Coronary artery (tissue), 2 donors: ENCODE data around the gene GRIPAP1.

Experiments
- DNase-seq: peaks from one replicate; pipeline ENCODE4 v3.0.0-alpha.2; 2017; ENCODE audit warnings: low spot score
- H3K27ac ChIP-seq, 2 donors: fragments of 200-600 bp; sonication (generic); one replicate each; pipeline ENCODE4 v1.5.1; 2016 to 2019
- H3K4me3 ChIP-seq: fragments of 200-600 bp; sonication (generic); 2 replicates; pipeline ENCODE4 v1.5.1; 2016; ENCODE audit warnings: mild to moderate bottlenecking, moderate library complexity
- TF ChIP-seq, protein P1 (sequence below): fragments of 200-600 bp; sonication (generic); IDR thresholded peaks from one replicate; pipeline ENCODE4 v1.5.1; 2019; ENCODE audit warnings: antibody characterized with exemption

Gene GRIPAP1

DNA sequence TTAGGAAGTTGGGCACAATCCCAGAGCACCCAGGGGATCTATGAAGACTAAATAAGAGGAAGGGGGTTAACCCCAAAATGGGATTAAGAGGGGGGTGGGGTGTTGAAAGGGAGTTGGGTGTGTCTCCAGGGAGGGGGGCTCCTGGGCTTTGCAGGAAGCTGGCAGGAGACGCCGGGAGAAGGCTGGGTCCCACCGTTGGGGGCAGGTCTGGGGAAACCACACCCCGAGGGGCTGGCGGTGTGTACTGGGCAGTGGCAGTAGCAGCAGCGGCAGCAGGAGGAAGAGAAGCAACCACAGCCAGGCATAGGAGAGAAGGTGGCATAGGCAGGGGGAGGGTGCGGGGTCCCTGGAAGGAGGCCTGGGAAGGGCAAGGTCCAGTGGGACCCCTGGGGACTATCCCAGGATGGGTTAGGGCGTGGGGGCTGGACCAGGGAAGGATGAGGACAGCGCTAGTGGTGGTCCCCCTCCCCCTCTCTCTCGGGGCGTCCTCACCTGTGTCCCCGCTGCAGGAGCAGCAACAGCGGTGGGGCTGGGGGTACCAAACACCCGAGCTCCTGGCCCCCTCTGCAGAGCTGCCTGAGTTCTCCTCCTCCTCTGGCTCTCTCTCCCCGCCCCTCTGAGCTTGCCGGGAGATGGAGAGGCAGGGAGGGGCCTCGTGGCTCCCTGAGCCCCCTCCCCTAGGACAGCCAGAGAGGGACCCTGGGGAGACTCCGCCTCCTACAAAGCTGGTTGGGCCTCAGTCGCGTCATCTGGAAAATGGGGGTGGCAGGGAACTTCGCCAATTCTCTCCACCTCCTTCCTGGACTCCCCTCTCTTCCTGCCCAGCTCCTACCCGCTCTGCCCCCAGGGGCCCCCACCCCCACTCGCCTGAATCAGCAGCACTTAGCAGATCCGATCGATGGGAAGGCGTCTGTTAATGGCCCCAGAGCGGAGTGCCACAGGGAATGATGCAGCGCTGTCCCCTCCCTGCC lies 30.5 kb downstream of the GRIPAP1 start, which contains the start of gene KCND1:
Gene KCND1 (minus strand): TSS at position 596 of the 971 bp plus-strand sequence. CDS start 1,573 bp downstream, outside the sequence.
- no peak for DNase-seq
- H3K4me3 ChIP-seq = peak within 1 kb of the TSS; percentile 70
- TF ChIP-seq, protein P1, sequence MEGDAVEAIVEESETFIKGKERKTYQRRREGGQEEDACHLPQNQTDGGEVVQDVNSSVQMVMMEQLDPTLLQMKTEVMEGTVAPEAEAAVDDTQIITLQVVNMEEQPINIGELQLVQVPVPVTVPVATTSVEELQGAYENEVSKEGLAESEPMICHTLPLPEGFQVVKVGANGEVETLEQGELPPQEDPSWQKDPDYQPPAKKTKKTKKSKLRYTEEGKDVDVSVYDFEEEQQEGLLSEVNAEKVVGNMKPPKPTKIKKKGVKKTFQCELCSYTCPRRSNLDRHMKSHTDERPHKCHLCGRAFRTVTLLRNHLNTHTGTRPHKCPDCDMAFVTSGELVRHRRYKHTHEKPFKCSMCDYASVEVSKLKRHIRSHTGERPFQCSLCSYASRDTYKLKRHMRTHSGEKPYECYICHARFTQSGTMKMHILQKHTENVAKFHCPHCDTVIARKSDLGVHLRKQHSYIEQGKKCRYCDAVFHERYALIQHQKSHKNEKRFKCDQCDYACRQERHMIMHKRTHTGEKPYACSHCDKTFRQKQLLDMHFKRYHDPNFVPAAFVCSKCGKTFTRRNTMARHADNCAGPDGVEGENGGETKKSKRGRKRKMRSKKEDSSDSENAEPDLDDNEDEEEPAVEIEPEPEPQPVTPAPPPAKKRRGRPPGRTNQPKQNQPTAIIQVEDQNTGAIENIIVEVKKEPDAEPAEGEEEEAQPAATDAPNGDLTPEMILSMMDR = no peak
- peak within 1 kb of the TSS; percentile 27 to 85 for H3K27ac ChIP-seq

DNA sequence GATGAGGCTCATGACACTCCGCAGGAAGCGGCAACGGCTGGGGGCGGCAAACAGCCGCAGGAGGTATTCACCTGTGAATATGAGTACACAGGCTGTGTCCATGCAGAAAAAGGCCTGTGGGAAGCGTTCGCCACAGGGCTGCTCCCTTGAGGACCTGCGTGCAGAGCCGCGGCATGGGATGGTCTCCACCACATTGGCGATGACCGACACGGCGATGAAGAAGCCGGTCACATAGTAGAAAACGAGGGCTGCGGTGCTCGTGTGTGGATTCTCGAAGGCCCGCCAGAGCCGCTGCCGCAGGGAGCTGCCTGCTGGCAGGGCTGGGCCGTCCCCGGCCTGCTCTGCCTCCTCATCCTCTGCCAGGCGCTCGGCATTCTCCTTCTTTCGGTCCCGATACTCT lies 32.6 kb downstream of the GRIPAP1 start:
- TF ChIP-seq, protein P1 = no peak

DNA sequence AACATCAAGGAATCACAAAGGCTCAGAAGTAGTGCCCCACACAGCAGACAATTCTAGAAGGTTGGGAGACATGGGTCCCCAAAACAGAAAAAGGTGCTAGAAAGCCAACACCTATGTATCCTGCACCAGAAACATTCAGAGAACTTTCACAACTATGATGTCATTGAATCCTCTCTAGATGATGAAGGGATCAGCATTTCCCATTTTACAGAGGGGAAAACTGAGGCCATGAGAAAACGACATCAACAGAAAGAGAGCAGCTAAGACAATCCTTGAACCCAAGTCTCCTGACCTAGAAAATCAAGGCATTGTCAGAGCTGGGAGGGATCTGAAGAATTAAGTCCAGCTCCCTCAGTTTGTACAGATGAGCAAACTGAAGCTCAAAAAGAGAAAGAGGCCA lies 33.7 kb downstream of the GRIPAP1 start:
- no peak for DNase-seq

More for the DNA sequence above, 32.6 kb downstream of the GRIPAP1 start:
- Histone ChIP-seq H3K27ac (no peak overlapping the region), H3K4me3 (no peak overlapping the region)
- no peak for DNase-seq

DNA sequence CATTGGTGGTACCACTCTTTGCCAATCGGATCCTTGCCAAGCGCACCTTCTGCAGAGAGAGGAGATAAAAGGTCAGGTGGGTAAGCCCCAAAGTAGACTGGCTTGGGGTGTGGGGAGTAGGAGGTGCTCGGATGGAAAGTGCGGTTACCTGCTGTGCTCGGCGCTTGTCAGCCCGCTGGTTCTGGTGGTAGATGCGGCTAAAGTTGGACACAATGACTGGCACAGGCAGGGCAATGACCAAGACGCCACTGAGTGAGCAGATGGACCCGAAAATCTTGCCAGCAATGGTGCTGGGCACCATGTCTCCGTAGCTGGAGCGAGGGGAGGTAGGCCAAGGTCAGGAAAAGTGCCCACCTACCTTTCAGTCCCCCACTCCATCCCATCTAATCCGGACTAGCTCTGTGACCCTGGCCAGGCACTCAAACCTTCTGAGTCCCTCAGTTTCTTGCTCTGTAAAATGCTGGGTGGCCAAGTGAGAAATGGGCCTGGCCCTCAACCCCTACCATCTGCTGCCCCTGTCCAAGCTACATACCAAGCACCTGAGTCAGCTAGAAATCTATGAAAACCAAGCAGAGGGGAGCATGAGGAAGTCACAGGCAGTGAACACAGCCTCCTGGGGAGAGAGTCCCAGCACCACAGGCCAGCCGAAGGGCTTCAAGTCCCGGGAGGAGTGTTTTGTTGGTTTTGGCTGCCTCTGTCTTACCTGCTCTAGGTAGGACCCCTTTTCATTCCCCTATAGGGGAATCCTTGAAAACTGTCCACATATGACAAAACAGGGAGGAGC lies 35.1 kb downstream of the GRIPAP1 start:
- TF ChIP-seq, protein P1 = no peak
- H3K27ac ChIP-seq = peak overlapping the region in 1 of 2 donors; percentile 41
- no peak overlapping the region for H3K4me3 ChIP-seq
- DNase-seq = no peak

More for the DNA sequence above, 33.7 kb downstream of the GRIPAP1 start:
- Histone ChIP-seq H3K27ac (no peak overlapping the region), H3K4me3 (no peak overlapping the region)
- TF ChIP-seq, protein P1 = no peak

DNA sequence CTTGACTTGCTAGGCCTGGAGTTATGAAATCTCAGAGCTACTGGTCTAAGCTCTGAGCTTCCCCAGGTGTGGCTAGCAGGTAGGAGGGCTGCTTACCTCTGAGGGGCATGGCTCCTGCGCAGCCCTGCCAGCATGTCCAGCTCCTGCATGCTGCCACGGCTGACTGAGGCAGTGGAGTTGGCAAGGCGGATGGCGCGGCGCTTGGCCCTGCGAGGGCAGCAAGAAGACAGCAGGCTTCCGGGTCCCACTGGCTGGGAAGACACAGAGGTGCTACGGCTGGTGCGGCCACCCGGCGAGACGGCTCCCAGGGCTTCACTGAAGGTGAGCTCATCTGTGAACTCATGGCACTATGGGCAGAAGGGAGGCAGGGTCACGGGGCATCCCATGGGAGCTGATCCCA lies 36.1 kb downstream of the GRIPAP1 start:
- TF ChIP-seq, protein P1 = no peak
- Histone ChIP-seq H3K4me3 (no peak overlapping the region), H3K27ac (no peak overlapping the region)
- no peak for DNase-seq

DNA sequence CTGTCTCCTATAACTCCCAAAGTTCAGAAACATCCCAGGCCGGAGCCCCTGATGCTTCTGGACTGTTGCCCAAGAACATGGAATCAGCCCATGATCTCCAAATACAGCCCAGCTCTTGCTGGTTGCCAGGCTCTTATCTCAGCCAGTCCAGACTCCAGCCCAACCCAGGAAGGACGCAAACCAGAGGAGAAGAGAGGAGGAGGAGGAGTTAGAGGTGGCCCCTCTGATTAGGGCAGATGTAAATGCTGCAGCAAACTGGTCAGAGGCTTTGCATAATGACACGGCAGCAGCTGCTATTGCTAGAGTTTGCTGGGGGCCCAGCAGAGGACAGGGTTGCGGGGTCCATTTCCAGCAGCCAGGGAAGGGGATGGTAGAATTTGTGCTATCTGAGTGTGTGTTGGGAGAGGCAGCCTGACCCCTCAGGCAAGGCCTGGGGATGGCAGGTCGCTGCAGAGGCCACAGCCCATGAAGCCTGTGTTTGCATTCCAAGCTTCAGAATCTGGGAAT lies 40.4 kb downstream of the GRIPAP1 start:
- TF ChIP-seq, protein P1 = no peak
- DNase-seq = peak; percentile 71
- peak overlapping the region in 1 of 2 donors; percentile 84 for H3K27ac ChIP-seq
- no peak overlapping the region for H3K4me3 ChIP-seq
